ENCODE measurements around the gene GLA. TPM values are rescaled to one million over a fixed set of nuclear protein-coding genes. Genes with fewer than 3 reads are reported as not detected.
A peak's percentile ranks its signal among the peaks of the same experiment; 100 is the strongest.

GLA gene
- total RNA-seq, 5 donors from 2014 or later (not counting 1 experiment from before 2014, with no cell fraction given): 11.3 to 22.5 (median 14.9) TPM

DNA sequence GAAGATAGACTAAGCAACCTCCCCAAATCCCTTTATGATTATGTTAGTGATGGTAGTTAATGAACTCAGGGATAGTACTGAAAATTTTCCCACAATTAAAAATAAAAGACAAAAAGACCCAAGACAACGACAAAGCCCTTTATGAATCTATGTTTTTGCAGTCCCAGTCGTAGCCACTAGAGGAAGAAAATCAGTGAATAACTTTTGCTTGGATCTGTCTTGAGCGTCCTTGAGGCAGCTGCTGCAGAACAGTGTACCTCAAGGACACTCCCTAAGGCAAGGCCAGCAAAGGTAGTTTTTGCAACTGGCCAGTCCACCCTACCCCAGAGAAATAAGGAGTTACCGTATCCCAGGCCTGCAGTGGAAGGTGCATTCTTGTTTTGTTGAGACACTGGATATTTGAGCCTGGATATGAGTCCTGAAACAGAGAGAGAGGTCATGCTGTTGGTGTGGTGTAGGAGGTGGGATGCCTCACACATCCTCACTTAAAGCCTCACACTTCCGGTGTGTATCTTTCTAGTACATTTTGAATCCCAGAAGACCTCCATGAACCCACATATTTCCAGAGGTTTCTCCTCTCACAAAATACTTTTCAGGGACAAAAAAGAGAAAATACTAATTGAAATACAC is 50.4 kb downstream of the GLA start:
- H3K36me3 ChIP-seq (ENCODE audit: control insufficient read depth in 2 of 2, extremely low read depth in 1 of 2, insufficient read depth in 1 of 2, low read length in 1 of 2): no peaks in the 10 kb centered on the region
- CTCF ChIA-PET: no interaction called here
- ATAC-seq (replicated peaks in 1 of 4) (no peak), DNase-seq (peak in 1 of 35 experiments; percentile 5)
- POLR2A ChIA-PET: no interaction called here
- H3K4me3 ChIP-seq (ENCODE audit: control insufficient read depth in 1 of 2, extremely low read depth in 1 of 2, low read length in 1 of 2): no peak overlapping the region
- H3K4me1 ChIP-seq (ENCODE audit: control insufficient read depth in 1 of 2, extremely low read depth in 1 of 2, insufficient read depth in 2 of 2, low read length in 2 of 2): no peaks in the 10 kb centered on the region
- no peaks in the 10 kb centered on the region for H3K9me3 ChIP-seq
- Mint-ChIP-seq H3K36me3 (no peaks in the 10 kb centered on the region), H3K4me3 (no peak overlapping the region), H3K27me3 (peaks cover 0 to 24% of the 10 kb centered on the region in 2 donors), H3K27ac (no peak overlapping the region), H3K4me1 (peaks cover 0 to 2% (median 0%) of the 10 kb centered on the region in 3 donors), H3K9me3 (no peaks in the 10 kb centered on the region)
- no peak overlapping the region for H3K27ac ChIP-seq (ENCODE audit: low read length)
- no peaks in the 10 kb centered on the region for H3K27me3 ChIP-seq (replicated peaks in 1 of 2; ENCODE audit: control insufficient read depth in 2 of 2, extremely low read depth in 1 of 2, insufficient read depth in 2 of 2, low read length in 1 of 2)
- WGBS (ENCODE audit: insufficient coverage): 38% methylated on average over 2 of the region's 5 CpGs

DNA sequence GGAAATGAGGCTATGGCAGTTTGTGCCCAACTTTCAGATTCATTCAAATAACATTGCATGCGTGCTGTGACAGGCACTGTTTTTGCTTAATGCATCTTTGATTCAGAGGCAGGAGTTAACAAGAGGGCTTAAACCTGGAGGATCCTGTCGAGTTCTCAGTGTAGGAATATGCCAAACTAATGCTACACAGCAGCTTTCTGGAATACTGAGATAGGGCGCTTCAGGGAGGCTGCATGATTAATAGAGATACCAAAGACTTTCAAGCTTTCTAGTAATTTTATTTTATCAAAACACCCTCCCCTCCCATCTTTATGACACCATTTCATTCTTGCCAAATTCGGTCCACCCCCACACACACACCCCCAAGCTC is 58.5 kb downstream of the GLA start:
- no CpG with 5 or more reads among the region's 4 CpGs for WGBS (ENCODE audit: insufficient coverage)
- ChIA-PET POLR2A (interaction anchor here (0.6 to 1.3 kb wide), 3 partner anchors 41 to 568 kb away, joined by 3 to 4 read pairs (median 3); partner anchors contain the start of gene RPL36A (in 1 of the 2)), CTCF (interaction anchor here in 1 of 2 donors (1.8 kb wide), 1 partner anchor 42 kb away, joined by 5 read pairs; the partner anchor contains the start of gene RPL36A)
- H3K9me3 Mint-ChIP-seq: no peaks in the 10 kb centered on the region
- Histone ChIP-seq H3K4me1 (ENCODE audit: control insufficient read depth in 1 of 2, extremely low read depth in 1 of 2, insufficient read depth in 2 of 2, low read length in 2 of 2) (peaks cover 2 to 14% of the 10 kb centered on the region in 2 experiments), H3K36me3 (ENCODE audit: control insufficient read depth in 2 of 2, extremely low read depth in 1 of 2, insufficient read depth in 1 of 2, low read length in 1 of 2) (no peaks in the 10 kb centered on the region), H3K9me3 (no peaks in the 10 kb centered on the region), H3K27me3 (replicated peaks in 1 of 2; ENCODE audit: control insufficient read depth in 2 of 2, extremely low read depth in 1 of 2, insufficient read depth in 2 of 2, low read length in 1 of 2) (no peaks in the 10 kb centered on the region), H3K4me3 (ENCODE audit: control insufficient read depth in 1 of 2, extremely low read depth in 1 of 2, low read length in 1 of 2) (peak overlapping the region; percentile 74 to 75), H3K27ac (ENCODE audit: low read length) (peak overlapping the region; percentile 62)
- ATAC-seq (replicated peaks in 1 of 4) (no peak), DNase-seq (no peak)
- peak overlapping the region; percentile 87 to 91 (median 89) for H3K4me3 Mint-ChIP-seq
- H3K27me3 Mint-ChIP-seq: peaks cover 0 to 4% of the 10 kb centered on the region in 2 donors
- H3K36me3 Mint-ChIP-seq: peaks cover 4% of the 10 kb centered on the region
- peak overlapping the region; percentile 83 to 92 for H3K27ac Mint-ChIP-seq
- H3K4me1 Mint-ChIP-seq: peaks cover 8 to 19% (median 18%) of the 10 kb centered on the region in 3 donors

DNA sequence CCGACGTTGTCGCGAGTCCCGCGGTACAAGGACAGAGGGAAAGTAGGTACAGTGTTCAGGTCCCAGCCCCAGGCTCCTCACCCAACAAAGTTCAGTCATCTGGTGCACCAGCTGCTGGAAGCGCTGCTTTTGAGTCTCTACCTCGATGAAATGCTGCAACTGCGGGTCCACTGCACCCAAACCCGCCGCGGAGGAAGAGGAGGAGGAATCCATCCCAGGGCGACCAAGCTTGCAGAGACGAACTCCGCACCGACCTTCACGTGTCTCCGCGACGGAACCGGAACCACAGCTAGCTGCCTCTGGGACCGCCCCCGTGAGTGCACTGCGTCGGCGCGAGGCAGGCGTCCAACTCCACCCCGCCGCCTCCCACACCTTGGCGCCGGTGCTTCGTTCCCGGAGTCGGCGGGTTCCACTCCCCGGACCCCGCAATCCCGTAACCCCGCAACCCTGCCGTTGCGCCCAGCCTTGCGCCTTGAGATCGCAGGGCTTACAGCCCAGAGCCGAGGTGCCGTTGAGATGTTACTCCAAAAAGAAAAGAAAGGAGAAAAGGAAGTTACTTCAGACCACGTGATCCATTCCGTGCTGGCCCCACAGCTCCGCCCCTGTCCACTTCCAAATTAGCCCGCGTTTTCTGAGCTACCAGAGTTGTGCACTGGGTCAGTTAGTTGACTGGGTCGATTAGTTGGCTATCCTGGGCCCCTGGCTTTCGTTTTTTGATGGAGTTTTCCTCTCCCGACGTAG is 59.1 kb downstream of the GLA start, which contains the start of gene TIMM8A:
Gene TIMM8A, minus strand, starts transcription at position 291 of the 741 bp plus-strand sequence. Its CDS starts 78 bp downstream, at position 213.
- POLR2A ChIA-PET: interaction anchor here in 1 of 2 donors (1.3 to 1.4 kb wide), 2 partner anchors 42 to 583 kb away, joined by 3 to 5 read pairs; partner anchors contain the start of genes RPL36A and ZMAT1
- H3K36me3 Mint-ChIP-seq: peaks cover 4% of the 10 kb centered on the region

DNA sequence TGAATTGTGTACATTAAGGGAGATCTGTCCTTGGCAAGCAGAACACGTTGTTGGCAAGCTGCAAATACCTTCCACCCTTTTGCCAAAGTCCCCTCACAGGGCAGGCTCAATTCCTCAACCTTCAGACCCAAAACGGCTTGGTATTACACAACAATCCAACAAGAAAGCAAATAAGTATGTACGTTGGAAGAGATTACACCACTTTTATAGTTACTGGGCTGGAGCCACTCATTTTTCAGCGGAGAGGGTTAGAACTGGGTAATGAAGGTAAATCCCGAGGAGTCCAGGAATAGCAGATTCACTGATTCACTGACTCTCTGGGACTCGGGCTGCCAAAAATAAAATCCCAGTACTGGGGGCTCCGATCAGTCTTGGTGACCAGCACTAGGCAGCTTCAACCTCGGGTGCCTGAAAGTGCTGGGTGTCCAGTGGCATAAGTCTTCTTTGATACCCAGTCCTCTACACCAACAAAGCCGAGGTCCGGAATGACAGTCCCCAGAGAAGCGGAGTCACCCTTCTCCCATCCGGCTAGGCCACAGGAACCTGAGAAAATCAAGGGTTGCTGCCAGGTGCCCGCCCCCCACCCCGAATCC is 59.8 kb downstream of the GLA start:
- CTCF ChIA-PET: interaction anchor here in 1 of 2 donors (1.8 kb wide), 1 partner anchor 43 kb away, joined by 5 read pairs; the partner anchor contains the start of gene RPL36A
- 10% methylated on average over 2 of the region's 14 CpGs for WGBS (ENCODE audit: insufficient coverage)
- Mint-ChIP-seq H3K4me3 (peak overlapping the region; percentile 87 to 91 (median 89)), H3K4me1 (peaks cover 8 to 19% (median 18%) of the 10 kb centered on the region in 3 donors), H3K27me3 (peaks cover 0 to 4% of the 10 kb centered on the region in 2 donors), H3K9me3 (no peaks in the 10 kb centered on the region), H3K36me3 (peaks cover 4% of the 10 kb centered on the region), H3K27ac (peak overlapping the region; percentile 83 to 92)
- H3K27ac ChIP-seq (ENCODE audit: low read length): peak overlapping the region; percentile 62
- peak in 4 of 35 experiments; percentile 0 to 9 (median 1) for DNase-seq
- peak overlapping the region; percentile 74 to 75 for H3K4me3 ChIP-seq (ENCODE audit: control insufficient read depth in 1 of 2, extremely low read depth in 1 of 2, low read length in 1 of 2)
- POLR2A ChIA-PET: interaction anchor here in 1 of 2 donors (1.3 to 1.4 kb wide), 2 partner anchors 43 to 584 kb away, joined by 3 to 5 read pairs; partner anchors contain the start of genes RPL36A and ZMAT1
- no peaks in the 10 kb centered on the region for H3K36me3 ChIP-seq (ENCODE audit: control insufficient read depth in 2 of 2, extremely low read depth in 1 of 2, insufficient read depth in 1 of 2, low read length in 1 of 2)
- no peaks in the 10 kb centered on the region for H3K27me3 ChIP-seq (replicated peaks in 1 of 2; ENCODE audit: control insufficient read depth in 2 of 2, extremely low read depth in 1 of 2, insufficient read depth in 2 of 2, low read length in 1 of 2)
- H3K4me1 ChIP-seq (ENCODE audit: control insufficient read depth in 1 of 2, extremely low read depth in 1 of 2, insufficient read depth in 2 of 2, low read length in 2 of 2): peaks cover 2 to 14% of the 10 kb centered on the region in 2 experiments
- ATAC-seq (replicated peaks in 1 of 4): peak in 1 of 4 experiments; percentile 13
- H3K9me3 ChIP-seq: no peaks in the 10 kb centered on the region

More for the DNA sequence above, 59.1 kb downstream of the GLA start, which contains the start of gene TIMM8A:
- peak; percentile 48 to 81 (median 69) for DNase-seq
- ATAC-seq (replicated peaks in 1 of 4): peak; percentile 99
- 0% methylated on average over 7 of the region's 55 CpGs for WGBS (ENCODE audit: insufficient coverage)
- H3K27me3 Mint-ChIP-seq: peaks cover 0 to 4% of the 10 kb centered on the region in 2 donors
- Histone ChIP-seq H3K4me1 (ENCODE audit: control insufficient read depth in 1 of 2, extremely low read depth in 1 of 2, insufficient read depth in 2 of 2, low read length in 2 of 2) (peaks cover 2 to 14% of the 10 kb centered on the region in 2 experiments), H3K27ac (ENCODE audit: low read length) (peak within 1 kb of the TSS; percentile 62), H3K9me3 (no peaks in the 10 kb centered on the region), H3K36me3 (ENCODE audit: control insufficient read depth in 2 of 2, extremely low read depth in 1 of 2, insufficient read depth in 1 of 2, low read length in 1 of 2) (no peaks in the 10 kb centered on the region), H3K27me3 (replicated peaks in 1 of 2; ENCODE audit: control insufficient read depth in 2 of 2, extremely low read depth in 1 of 2, insufficient read depth in 2 of 2, low read length in 1 of 2) (no peaks in the 10 kb centered on the region), H3K4me3 (ENCODE audit: control insufficient read depth in 1 of 2, extremely low read depth in 1 of 2, low read length in 1 of 2) (peak within 1 kb of the TSS; percentile 74 to 75)
- CTCF ChIA-PET: interaction anchor here in 1 of 2 donors (1.8 kb wide), 1 partner anchor 42 kb away, joined by 5 read pairs; the partner anchor contains the start of gene RPL36A
- H3K4me1 Mint-ChIP-seq: peaks cover 8 to 19% (median 18%) of the 10 kb centered on the region in 3 donors
- peak within 1 kb of the TSS; percentile 87 to 91 (median 89) for H3K4me3 Mint-ChIP-seq
- H3K27ac Mint-ChIP-seq: peak within 1 kb of the TSS; percentile 83 to 92
- no peaks in the 10 kb centered on the region for H3K9me3 Mint-ChIP-seq

Other genes with a start within 250 kb of the GLA start
- under 1 TPM; 0.07 to 0.28 (median 0.13) TPM for gene DRP2, start 188.1 kb downstream of the GLA start, total RNA-seq
- gene TAF7L, start 116.6 kb downstream of the GLA start, total RNA-seq: not detected
- gene TIMM8A, start 59.2 kb downstream of the GLA start, total RNA-seq: 10 to 100 TPM in 2 of 5 donors, 1 to 10 TPM in 3; 5.1 to 11.4 (median 9.8) TPM
- 1 to 10 TPM; 1.6 to 9.5 (median 4.1) TPM for gene BTK, start 21.7 kb downstream of the GLA start, total RNA-seq
- 100 to 1,000 TPM; 183 to 509 (median 431) TPM for gene RPL36A, start 16.9 kb downstream of the GLA start, total RNA-seq
- gene HNRNPH2, start 297 bp upstream of the GLA start, total RNA-seq: 10 to 100 TPM; 32.4 to 39.5 (median 36.0) TPM
- 10 to 100 TPM in 2 of 5 donors, 1 to 10 TPM in 3; 6.3 to 14.7 (median 9.4) TPM for gene ARMCX4, start 77.5 kb upstream of the GLA start, total RNA-seq
- 1 to 10 TPM in 3 of 5 donors, under 1 TPM in 2; 0.72 to 1.5 (median 1.2) TPM for gene ARMCX1, start 142.6 kb upstream of the GLA start, total RNA-seq
- gene ARMCX6, start 210.1 kb upstream of the GLA start, total RNA-seq: 10 to 100 TPM; 31.6 to 46.1 (median 35.8) TPM
- 10 to 100 TPM; 29.6 to 53.9 (median 38.8) TPM for gene ARMCX3, start 215.2 kb upstream of the GLA start, total RNA-seq

Data from T-cell (primary cell).